ENCODE results near the gene NUP62.

GRCh38 chr19:49875177-49875576 is 54.1 kb downstream of the NUP62 start:
- TF ChIP-seq MAX (IDR thresholded peaks at IDR 0.05) (no peak), EP300 (IDR thresholded peaks at IDR 0.05; ENCODE audit: borderline replicate concordance) (no peak), CEBPB (IDR thresholded peaks at IDR 0.05) (no peak)

Measured in Ishikawa (cell line).